Kidney epithelial cell (primary cell): ENCODE results near the gene SCN9A. TPM values are rescaled to one million over a fixed set of nuclear protein-coding genes. Genes with fewer than 3 reads are reported as not detected.
A peak's percentile ranks its signal among the peaks of the same experiment; 100 is the strongest.

Experiments
- DNase-seq: peaks from one replicate; pipeline ENCODE4 v3.0.0-alpha.2; 2010; ENCODE audit warnings: low read depth
- H3K27me3 ChIP-seq: 2 replicates; pipeline ENCODE4 v1.6.0; 2011; ENCODE audit warnings: low read length; ENCODE audit not compliant: control insufficient read depth, insufficient read depth
- H3K36me3 ChIP-seq: 2 replicates; pipeline ENCODE4 v1.5.1; 2011; ENCODE audit warnings: low read length; ENCODE audit not compliant: control insufficient read depth, insufficient read depth
- H3K4me3 ChIP-seq: 2 replicates; pipeline ENCODE4 v1.5.1; 2011; ENCODE audit warnings: low read depth, mild to moderate bottlenecking, control low read depth, low read length
- total RNA-seq: library from RNA; depleted of rRNA; stranded (reverse); fragments of >200 nt; gene quantifications from 2 replicates; pipeline ENCODE4 v1.2.3, GENCODE V29; 2015
- TF ChIP-seq, protein P1 (sequence below): IDR thresholded peaks from 2 replicates; pipeline ENCODE4 v1.5.1; 2011; ENCODE audit warnings: mild to moderate bottlenecking, moderate library complexity, low read length, control low read depth, inconsistent platforms; ENCODE audit not compliant: insufficient read depth, poor library complexity, severe bottlenecking

SCN9A gene
- total RNA-seq, 1 donor from 2014 or later, result 8.1 TPM

DNA sequence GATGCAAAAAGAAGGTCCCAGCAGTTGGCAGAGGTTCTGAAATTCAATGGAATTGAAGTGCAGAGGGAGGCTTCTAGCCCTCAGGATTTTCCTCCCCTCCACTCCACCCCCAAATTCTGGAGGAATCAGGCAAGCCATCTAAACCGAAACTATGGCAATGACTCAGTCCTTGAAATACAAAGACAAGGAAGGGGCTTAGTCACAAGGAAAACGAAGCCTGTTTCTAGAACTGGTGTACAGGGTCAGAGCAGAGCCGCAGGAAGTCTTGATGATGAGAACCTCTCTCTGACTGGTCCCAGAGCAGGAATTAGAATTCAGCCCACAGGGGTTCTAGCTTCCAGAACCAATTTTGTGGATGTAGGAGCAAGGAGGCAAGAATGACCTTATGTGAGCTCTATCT is 136.2 kb downstream of the SCN9A start:
- Histone ChIP-seq H3K4me3 (no peak overlapping the region), H3K27me3 (no peaks in the 10 kb centered on the region), H3K36me3 (no peaks in the 10 kb centered on the region)
- DNase-seq, result peak; percentile 75
- TF ChIP-seq, protein P1, sequence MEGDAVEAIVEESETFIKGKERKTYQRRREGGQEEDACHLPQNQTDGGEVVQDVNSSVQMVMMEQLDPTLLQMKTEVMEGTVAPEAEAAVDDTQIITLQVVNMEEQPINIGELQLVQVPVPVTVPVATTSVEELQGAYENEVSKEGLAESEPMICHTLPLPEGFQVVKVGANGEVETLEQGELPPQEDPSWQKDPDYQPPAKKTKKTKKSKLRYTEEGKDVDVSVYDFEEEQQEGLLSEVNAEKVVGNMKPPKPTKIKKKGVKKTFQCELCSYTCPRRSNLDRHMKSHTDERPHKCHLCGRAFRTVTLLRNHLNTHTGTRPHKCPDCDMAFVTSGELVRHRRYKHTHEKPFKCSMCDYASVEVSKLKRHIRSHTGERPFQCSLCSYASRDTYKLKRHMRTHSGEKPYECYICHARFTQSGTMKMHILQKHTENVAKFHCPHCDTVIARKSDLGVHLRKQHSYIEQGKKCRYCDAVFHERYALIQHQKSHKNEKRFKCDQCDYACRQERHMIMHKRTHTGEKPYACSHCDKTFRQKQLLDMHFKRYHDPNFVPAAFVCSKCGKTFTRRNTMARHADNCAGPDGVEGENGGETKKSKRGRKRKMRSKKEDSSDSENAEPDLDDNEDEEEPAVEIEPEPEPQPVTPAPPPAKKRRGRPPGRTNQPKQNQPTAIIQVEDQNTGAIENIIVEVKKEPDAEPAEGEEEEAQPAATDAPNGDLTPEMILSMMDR, result no peak

DNA sequence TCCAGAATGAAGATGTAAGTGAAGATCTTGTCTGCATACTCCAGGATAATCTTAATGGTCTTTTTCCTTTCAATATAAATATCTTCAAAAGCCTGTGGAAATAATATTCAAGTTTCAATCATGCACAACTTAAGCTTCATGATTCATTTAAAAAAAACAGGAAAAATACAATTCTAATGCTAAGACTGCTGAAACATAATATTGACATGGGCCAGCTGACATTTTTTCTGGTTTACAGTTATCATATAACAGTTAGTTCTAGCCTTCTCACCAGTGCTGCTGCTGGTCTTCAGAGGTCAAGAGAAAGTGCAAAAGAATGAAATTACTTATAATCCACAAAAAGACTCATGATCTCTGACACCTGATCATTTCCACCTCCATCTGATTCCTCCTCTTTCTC is 137.6 kb downstream of the SCN9A start:
- no peak for DNase-seq
- Histone ChIP-seq H3K36me3 (no peaks in the 10 kb centered on the region), H3K27me3 (no peaks in the 10 kb centered on the region), H3K4me3 (no peak overlapping the region)
- TF ChIP-seq, protein P1, result no peak

DNA sequence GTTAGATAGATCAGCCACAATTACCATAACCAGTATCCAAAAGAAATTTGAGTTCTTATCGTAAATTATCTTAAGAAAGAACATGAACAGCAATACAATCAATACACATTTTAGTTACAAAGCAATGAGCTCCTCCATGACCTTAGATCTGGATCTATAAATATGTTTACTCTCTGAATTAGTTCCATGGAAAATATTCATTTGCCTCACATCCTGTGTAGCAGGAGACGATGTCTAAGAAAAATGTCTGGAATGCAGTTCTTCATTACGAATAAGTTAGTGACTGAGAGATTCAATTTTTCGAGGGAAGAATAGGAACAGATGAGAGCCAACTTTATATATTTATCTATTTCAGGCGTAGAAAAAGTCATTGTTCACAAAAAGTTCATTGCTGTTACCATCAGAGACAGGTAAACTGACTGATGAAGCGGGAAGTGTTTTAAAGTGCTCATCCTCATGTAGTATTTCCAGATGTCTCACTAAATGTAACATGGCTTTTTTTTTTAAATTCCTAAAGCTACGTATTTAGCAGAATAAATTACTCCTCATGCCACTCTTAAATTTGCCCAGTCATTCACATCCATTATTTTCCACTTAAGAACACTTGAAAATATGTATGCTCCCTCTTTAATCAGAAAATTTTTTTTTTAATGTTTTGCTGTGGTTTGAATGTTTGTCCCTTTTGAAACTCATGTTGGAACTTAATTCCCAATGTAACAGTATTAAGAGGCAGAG is 141.5 kb downstream of the SCN9A start:
- peak; percentile 18 for DNase-seq
- no peak overlapping the region for H3K4me3 ChIP-seq
- H3K27me3 ChIP-seq, result no peaks in the 10 kb centered on the region
- H3K36me3 ChIP-seq, result no peaks in the 10 kb centered on the region
- TF ChIP-seq, protein P1, result no peak

DNA sequence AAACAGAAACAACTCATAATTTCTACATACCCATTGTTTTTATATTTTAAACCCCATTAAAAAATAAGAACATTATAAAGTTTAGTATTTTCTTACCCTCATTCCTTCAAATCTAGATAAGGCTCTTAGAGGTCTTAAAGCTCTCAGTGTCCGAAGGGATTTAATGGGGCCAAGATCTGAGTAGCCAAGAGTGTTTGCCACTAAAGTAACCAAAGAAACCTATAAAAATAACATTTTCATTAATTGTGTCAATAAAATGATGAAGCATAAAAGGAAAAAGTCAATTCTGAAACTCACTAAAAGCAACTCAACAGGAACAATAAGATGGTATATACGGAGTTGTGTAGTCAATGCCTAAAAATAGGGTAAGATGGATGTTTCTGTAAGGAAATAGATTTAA is 142.5 kb downstream of the SCN9A start:
- H3K27me3 ChIP-seq, result no peaks in the 10 kb centered on the region
- TF ChIP-seq, protein P1, result no peak
- no peaks in the 10 kb centered on the region for H3K36me3 ChIP-seq
- no peak overlapping the region for H3K4me3 ChIP-seq
- DNase-seq, result no peak

DNA sequence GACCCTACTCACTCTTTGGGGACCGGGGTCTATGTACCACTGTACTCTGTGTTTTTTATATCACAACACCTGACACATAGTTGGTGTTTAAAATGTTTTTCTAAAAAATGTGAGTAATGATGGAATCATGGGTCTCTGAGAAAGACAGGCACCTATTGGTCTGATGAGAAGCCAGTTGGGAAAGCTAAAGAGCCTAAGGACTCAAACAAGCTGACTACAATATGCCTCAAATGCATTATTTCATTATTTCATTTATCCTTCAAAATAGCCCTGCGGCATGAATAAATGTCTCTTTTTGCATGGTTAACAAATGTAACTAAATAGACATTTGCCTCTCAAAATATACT is 145.0 kb downstream of the SCN9A start:
- Histone ChIP-seq H3K4me3 (no peak overlapping the region), H3K36me3 (no peaks in the 10 kb centered on the region), H3K27me3 (no peaks in the 10 kb centered on the region)
- TF ChIP-seq, protein P1, result no peak
- DNase-seq, result no peak
